Stimulated activated naive CD8-positive, alpha-beta T cell treated with anti-CD3 and anti-CD28 coated beads, Interleukin-15, Interleukin-2, amounts not matched to agents 100 ng/mL and 50 ng/mL, for 24 hours (primary cell): ENCODE results near the gene TAF15.

Experiments
- H3K27ac Mint-ChIP-seq: one replicate; pipeline ENCODE4 v1.8.0; 2021; ENCODE audit warnings: mild to moderate bottlenecking, mixed read lengths
- H3K27me3 Mint-ChIP-seq: one replicate; pipeline ENCODE4 v1.8.0; 2021; ENCODE audit warnings: mixed read lengths
- H3K36me3 Mint-ChIP-seq: one replicate; pipeline ENCODE4 v1.8.0; 2021; ENCODE audit warnings: low read depth, mixed read lengths
- H3K4me1 Mint-ChIP-seq: one replicate; pipeline ENCODE4 v1.8.0; 2021; ENCODE audit warnings: low read depth, mixed read lengths
- H3K4me3 Mint-ChIP-seq: one replicate; pipeline ENCODE4 v1.8.0; 2021; ENCODE audit warnings: mild to moderate bottlenecking, mixed read lengths
- H3K9me3 Mint-ChIP-seq: one replicate; pipeline ENCODE4 v1.8.0; 2021; ENCODE audit warnings: mixed read lengths

TAF15 gene

DNA sequence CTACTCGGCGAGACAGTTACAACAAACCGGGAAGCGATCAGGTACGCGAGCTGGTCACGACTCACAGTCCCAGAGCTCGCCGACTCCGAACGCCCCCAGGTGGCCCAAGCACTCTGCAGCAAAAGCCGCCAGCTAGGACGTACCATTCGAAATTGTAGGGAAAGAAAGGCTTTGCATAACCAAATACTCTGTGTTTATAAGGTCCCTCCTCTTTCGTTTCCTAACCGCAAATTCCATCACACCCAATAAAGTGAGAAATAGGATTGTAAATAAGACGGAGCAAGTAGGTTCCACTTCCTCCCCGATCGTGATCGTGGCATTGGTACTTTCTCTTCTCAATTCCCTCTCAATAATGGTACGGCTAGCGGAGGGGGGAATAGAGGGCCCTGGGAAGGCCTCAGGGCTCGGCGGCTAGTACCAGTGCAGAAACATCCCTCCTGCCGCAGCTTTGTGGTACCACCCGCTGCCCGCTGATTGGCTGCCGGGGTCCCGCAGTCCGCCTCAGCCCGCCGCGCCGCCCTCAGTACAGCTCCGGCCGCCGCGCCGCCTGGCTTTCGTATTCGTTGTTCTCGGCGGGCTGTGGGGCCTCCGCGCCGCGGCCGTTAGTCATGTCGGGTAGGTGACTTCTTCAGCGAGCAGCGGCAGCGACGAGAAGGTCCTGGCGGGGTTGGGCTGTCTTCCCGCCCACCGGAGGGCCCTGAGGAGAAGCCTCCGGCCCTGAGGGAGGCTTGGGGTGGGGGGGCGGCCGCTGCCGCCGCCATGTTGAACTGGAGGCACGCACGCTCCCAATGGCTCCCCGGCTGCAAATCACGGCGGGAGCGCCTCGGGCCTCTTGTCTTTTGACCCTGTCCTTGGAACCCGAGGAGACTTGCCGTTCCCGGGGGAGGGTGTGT is at the start of gene TAF15:
Gene TAF15, plus strand, starts transcription at position 523 of the 893 bp plus-strand sequence. Its CDS starts 86 bp downstream, at position 609.
- no peaks in the 10 kb centered on the region for H3K9me3 Mint-ChIP-seq
- peak within 1 kb of the TSS; percentile 95 for H3K4me3 Mint-ChIP-seq
- peaks cover 63% of the 10 kb centered on the region for H3K4me1 Mint-ChIP-seq
- no peaks in the 10 kb centered on the region for H3K27me3 Mint-ChIP-seq
- peak within 1 kb of the TSS; percentile 97 for H3K27ac Mint-ChIP-seq
- H3K36me3 Mint-ChIP-seq: peaks cover 35% of the 10 kb centered on the region

DNA sequence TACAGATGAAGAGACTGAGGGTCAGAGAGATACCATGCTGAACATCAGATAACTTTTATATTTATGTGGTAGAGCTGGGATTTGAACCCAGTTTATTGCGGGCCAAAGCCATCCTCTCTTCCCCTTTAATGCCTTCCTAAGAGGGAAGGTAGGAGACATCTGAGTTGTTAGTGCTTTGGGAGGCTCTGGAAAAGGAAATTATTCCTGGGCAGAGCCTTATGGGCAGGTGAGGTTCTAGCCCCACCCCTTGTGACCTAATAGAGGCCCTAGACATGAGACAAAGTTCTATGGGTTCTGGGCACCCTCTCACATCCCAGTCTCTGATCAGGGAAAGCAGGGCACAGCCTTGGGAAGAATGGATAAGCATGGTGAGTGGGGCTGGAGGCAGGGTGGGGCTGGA is 48.7 kb upstream of the TAF15 start, which contains the start of gene C17orf50:
Gene C17orf50, plus strand, starts transcription at position 301 of the 400 bp plus-strand sequence. Its CDS starts 55 bp downstream, at position 356.
- Mint-ChIP-seq H3K27ac (no peak within 1 kb of the TSS), H3K4me3 (no peak within 1 kb of the TSS), H3K9me3 (no peaks in the 10 kb centered on the region), H3K4me1 (peaks cover 8% of the 10 kb centered on the region), H3K36me3 (no peaks in the 10 kb centered on the region), H3K27me3 (no peaks in the 10 kb centered on the region)

- H3K27me3 Mint-ChIP-seq: no peaks in the 10 kb centered on the region
- H3K4me3 Mint-ChIP-seq: no peak overlapping the region
- H3K36me3 Mint-ChIP-seq: no peaks in the 10 kb centered on the region
- peaks cover 8% of the 10 kb centered on the region for H3K4me1 Mint-ChIP-seq
- H3K9me3 Mint-ChIP-seq: no peaks in the 10 kb centered on the region
- H3K27ac Mint-ChIP-seq: no peak overlapping the region
Measured at GRCh38 chr17:35761601-35762000, 47.7 kb upstream of the TAF15 start.

- Mint-ChIP-seq H3K36me3 (no peaks in the 10 kb centered on the region), H3K27ac (no peak overlapping the region), H3K9me3 (no peaks in the 10 kb centered on the region), H3K27me3 (no peaks in the 10 kb centered on the region), H3K4me3 (peak overlapping the region; percentile 60), H3K4me1 (peaks cover 8% of the 10 kb centered on the region)
Measured at GRCh38 chr17:35763767-35764122, 45.5 kb upstream of the TAF15 start.

- Mint-ChIP-seq H3K27ac (peak overlapping the region; percentile 36), H3K36me3 (no peaks in the 10 kb centered on the region), H3K4me3 (peak overlapping the region; percentile 89), H3K27me3 (no peaks in the 10 kb centered on the region), H3K9me3 (no peaks in the 10 kb centered on the region), H3K4me1 (peaks cover 8% of the 10 kb centered on the region)
Measured at GRCh38 chr17:35764123-35764991, 44.9 kb upstream of the TAF15 start.

- no peaks in the 10 kb centered on the region for H3K36me3 Mint-ChIP-seq
- no peaks in the 10 kb centered on the region for H3K27me3 Mint-ChIP-seq
- peak overlapping the region; percentile 89 for H3K4me3 Mint-ChIP-seq
- no peak overlapping the region for H3K27ac Mint-ChIP-seq
- H3K9me3 Mint-ChIP-seq: no peaks in the 10 kb centered on the region
- H3K4me1 Mint-ChIP-seq: peaks cover 8% of the 10 kb centered on the region
Measured at GRCh38 chr17:35765086-35765710, 44.1 kb upstream of the TAF15 start.

DNA sequence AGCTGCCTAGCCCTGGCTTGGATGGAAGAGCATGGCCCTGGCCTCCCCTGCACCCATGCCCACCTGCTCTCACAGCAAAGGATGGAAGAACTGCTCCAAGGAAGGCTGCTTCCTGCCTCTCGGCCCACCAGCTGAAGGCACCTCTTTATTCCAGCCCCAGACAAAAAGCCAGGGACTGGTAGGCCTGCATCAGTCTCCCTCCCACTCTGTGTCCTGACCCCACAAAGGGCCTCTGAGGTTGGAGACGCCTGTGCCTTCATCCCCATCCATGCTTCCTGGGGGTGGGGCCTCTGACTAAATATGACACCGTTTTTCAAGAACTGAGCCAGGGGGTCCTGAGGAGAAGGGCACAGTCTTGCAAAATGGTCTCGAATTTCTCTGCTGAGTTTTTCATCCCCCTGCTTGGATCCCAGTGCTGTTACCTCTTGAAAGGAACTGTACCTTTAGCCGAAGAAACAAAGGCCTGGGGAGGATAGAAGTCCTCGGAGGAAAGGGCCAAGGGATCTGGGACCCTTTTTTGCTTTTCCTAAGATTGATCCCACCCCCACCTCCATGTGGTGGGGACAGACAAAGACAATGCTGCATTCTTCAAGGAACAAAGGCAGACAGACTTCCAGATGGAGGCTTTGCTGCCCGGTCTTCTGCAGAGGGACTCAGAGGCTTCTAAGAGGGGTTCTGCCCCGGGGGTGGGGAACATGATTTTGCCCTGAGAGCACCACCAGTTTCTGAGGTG is 43.4 kb upstream of the TAF15 start:
- Mint-ChIP-seq H3K9me3 (no peaks in the 10 kb centered on the region), H3K36me3 (no peaks in the 10 kb centered on the region), H3K4me1 (peaks cover 8% of the 10 kb centered on the region), H3K4me3 (no peak overlapping the region), H3K27ac (no peak overlapping the region), H3K27me3 (no peaks in the 10 kb centered on the region)

DNA sequence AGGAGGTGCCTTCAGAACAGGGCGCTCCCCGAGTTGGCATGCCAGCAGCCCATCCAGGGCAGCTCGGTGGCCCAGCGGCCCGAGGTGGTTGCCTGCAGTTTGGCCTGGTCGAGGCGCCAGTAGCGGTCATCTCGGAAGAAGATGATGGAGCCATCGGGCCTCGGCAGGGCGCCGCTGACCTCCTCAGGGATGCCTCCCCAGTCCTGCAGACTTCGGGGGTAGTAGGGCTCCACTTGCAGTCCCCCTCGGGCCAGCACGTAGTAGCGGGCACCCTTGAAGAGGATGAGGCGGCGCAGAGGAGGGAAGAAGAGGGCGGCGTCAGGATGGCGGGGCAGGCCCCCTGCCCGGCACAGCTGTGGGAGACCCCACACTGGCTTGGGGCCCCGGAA is 42.8 kb upstream of the TAF15 start:
- Mint-ChIP-seq H3K27me3 (no peaks in the 10 kb centered on the region), H3K36me3 (no peaks in the 10 kb centered on the region), H3K4me3 (no peak overlapping the region), H3K4me1 (peaks cover 8% of the 10 kb centered on the region), H3K9me3 (no peaks in the 10 kb centered on the region), H3K27ac (no peak overlapping the region)

DNA sequence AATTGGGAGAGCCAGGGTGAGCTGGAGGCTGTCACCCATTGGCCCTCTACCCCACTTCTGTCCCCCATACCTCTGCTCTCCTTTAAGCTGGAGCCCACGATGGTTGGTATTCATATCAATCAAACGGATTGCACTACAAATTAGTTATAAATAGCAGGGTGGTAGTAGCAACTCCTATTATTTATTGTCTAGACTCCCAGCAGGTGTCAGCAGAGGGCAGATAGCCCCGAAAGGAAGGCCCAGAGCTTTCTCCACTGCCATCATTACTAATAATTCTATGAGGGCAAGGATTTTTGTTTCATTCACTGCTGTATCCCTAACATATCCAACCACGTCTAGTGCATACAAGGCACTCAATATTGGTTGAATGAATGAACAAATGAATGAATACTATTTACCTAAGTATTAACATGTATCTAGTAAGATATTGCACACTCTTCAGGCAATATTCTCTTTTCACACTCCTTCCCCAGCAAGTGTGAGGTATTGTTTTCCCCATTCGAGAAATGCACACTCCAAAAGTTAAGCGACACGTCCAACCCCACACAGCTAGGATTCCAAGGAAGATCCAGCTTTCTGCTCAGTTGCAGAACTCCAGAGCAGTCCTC is 42.3 kb upstream of the TAF15 start:
- Mint-ChIP-seq H3K27ac (no peak overlapping the region), H3K36me3 (no peaks in the 10 kb centered on the region), H3K4me1 (peaks cover 8% of the 10 kb centered on the region), H3K27me3 (no peaks in the 10 kb centered on the region), H3K9me3 (no peaks in the 10 kb centered on the region), H3K4me3 (no peak overlapping the region)

GRCh38 chr17:35768797-35769196 is 40.5 kb upstream of the TAF15 start:
- Mint-ChIP-seq H3K4me1 (peaks cover 8% of the 10 kb centered on the region), H3K27ac (no peak overlapping the region), H3K9me3 (no peaks in the 10 kb centered on the region), H3K4me3 (no peak overlapping the region), H3K36me3 (no peaks in the 10 kb centered on the region), H3K27me3 (no peaks in the 10 kb centered on the region)

- Mint-ChIP-seq H3K27me3 (no peaks in the 10 kb centered on the region), H3K36me3 (no peaks in the 10 kb centered on the region), H3K4me1 (peaks cover 2% of the 10 kb centered on the region), H3K27ac (no peak overlapping the region), H3K4me3 (no peak overlapping the region), H3K9me3 (no peaks in the 10 kb centered on the region)
Measured at GRCh38 chr17:35769895-35770486, 39.3 kb upstream of the TAF15 start.

DNA sequence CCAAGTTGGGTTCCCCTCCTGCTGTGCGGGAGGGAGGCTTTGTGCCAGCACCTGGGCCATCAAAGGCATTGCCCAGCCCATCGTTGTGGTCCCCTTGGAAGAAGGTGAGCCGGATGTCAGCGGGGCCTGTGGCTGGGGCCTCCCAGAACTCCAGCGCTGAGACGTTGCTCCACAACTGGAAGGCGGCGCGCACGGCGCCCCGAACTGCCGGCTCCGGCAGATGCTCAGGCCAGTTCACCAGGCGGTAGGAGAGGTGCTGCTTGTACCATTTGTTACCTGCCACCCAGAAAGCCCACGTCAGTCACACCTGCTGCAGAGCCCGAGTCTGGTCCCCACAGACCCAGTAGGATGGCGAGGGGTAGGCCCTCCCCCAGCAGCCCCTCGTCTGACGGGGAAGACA is 36.2 kb upstream of the TAF15 start:
- no peaks in the 10 kb centered on the region for H3K36me3 Mint-ChIP-seq
- no peaks in the 10 kb centered on the region for H3K27me3 Mint-ChIP-seq
- no peak overlapping the region for H3K4me3 Mint-ChIP-seq

GRCh38 chr17:35773679-35774425 is 35.4 kb upstream of the TAF15 start:
- no peaks in the 10 kb centered on the region for H3K4me1 Mint-ChIP-seq
- H3K9me3 Mint-ChIP-seq: no peaks in the 10 kb centered on the region
- no peak overlapping the region for H3K4me3 Mint-ChIP-seq
- no peaks in the 10 kb centered on the region for H3K36me3 Mint-ChIP-seq
- no peaks in the 10 kb centered on the region for H3K27me3 Mint-ChIP-seq
- H3K27ac Mint-ChIP-seq: no peak overlapping the region

More for the DNA sequence above, 36.2 kb upstream of the TAF15 start:
- no peaks in the 10 kb centered on the region for H3K9me3 Mint-ChIP-seq
- no peak overlapping the region for H3K27ac Mint-ChIP-seq
- no peaks in the 10 kb centered on the region for H3K4me1 Mint-ChIP-seq
